Measurements from ENCODE around the gene TLNRD1. TPM values are rescaled to one million over a fixed set of nuclear protein-coding genes. Genes with fewer than 3 reads are reported as not detected.

Gene TLNRD1
- total RNA-seq, 1 experiment from 2014 or later = 19.3 TPM

- Histone ChIP-seq H2BK15ac (ENCODE audit: low read depth, low read length) (no peak overlapping the region), H3K23ac (ENCODE audit: insufficient read length, low read depth, low read length) (no peak overlapping the region), H3K27me3 (ENCODE audit: insufficient read depth, low read length) (no peaks in the 10 kb centered on the region), H3K56ac (ENCODE audit: insufficient read length, low read depth, low read length) (no peak overlapping the region), H4K91ac (ENCODE audit: insufficient read length, low read depth, low read length) (no peak overlapping the region), H4K8ac (replicated peaks; ENCODE audit: insufficient read length, low read depth, low read length) (no peak overlapping the region), H3K27ac (ENCODE audit: insufficient read length, low read depth, low read length) (no peak overlapping the region), H3K9me3 (ENCODE audit: control insufficient read depth, low read depth, low read length) (no peaks in the 10 kb centered on the region), H2BK120ac (ENCODE audit: low read depth, low read length, poor library complexity, severe bottlenecking) (no peak overlapping the region), H4K5ac (ENCODE audit: insufficient read length, low read depth, low read length) (no peak overlapping the region), H3K4ac (ENCODE audit: low read depth, low read length) (no peak overlapping the region), H3K23me2 (ENCODE audit: insufficient read length, low read depth, low read length, poor library complexity, severe bottlenecking) (no peaks in the 10 kb centered on the region), H3K18ac (ENCODE audit: insufficient read length, low read depth, low read length) (no peak overlapping the region), H3K4me2 (ENCODE audit: insufficient read depth, insufficient read length, low read length) (no peak overlapping the region), H3T11ph (ENCODE audit: low read length) (no peak overlapping the region), H3K79me2 (ENCODE audit: insufficient read depth, low read length) (no peaks in the 10 kb centered on the region), H2BK20ac (ENCODE audit: low read depth, low read length, poor library complexity, severe bottlenecking) (no peak overlapping the region), H3K9ac (ENCODE audit: extremely low read depth, insufficient read length, low read length) (no peak overlapping the region), H2BK5ac (ENCODE audit: insufficient read length, low read length) (no peak overlapping the region), H3K79me1 (ENCODE audit: insufficient read depth, low read depth, low read length, poor library complexity, severe bottlenecking) (no peaks in the 10 kb centered on the region), H2AFZ (ENCODE audit: low read length) (no peak overlapping the region), H3K14ac (ENCODE audit: insufficient read depth, low read length) (no peak overlapping the region), H2AK5ac (ENCODE audit: insufficient read length, low read length) (no peak overlapping the region), H3K4me1 (ENCODE audit: insufficient read depth, low read length) (no peaks in the 10 kb centered on the region), H2BK12ac (ENCODE audit: insufficient read length, low read depth, low read length) (no peak overlapping the region), H4K20me1 (ENCODE audit: control insufficient read depth, insufficient read depth, insufficient read length) (no peaks in the 10 kb centered on the region)
- H3K9me3 Mint-ChIP-seq = no peaks in the 10 kb centered on the region
- H3K36me3 Mint-ChIP-seq (ENCODE audit: insufficient read depth in 1 of 3, low read depth in 3 of 3) = no peaks in the 10 kb centered on the region; a peak in 2 of 7 replicates
- no peak for DNase-seq
- no peaks in the 10 kb centered on the region; the same call in 1 of the 2 replicates for H3K27me3 Mint-ChIP-seq (ENCODE audit: low read depth)
- TF ChIP-seq CTCF (conservative IDR thresholded peaks at IDR 0.05) = no peak
- WGBS (ENCODE audit: extremely low coverage, insufficient read length, low lambda C conversion rate) = no CpG with 5 or more reads among the region's 1 CpG
- H3K4me3 Mint-ChIP-seq = no peak overlapping the region
- H3K4me1 Mint-ChIP-seq = peaks cover 0 to 7% of the 10 kb centered on the region in 2 experiments; a peak in 2 of 4 replicates
- H3K27ac Mint-ChIP-seq = no peak overlapping the region
Measured at GRCh38 chr15:81016489-81017068, 15.9 kb downstream of the TLNRD1 start.
